ENCODE measurements around the gene CEP112. TPM values are rescaled to one million over a fixed set of nuclear protein-coding genes. Genes with fewer than 3 reads are reported as not detected.

The CEP112 gene
- total and polyA plus RNA-seq, 9 of the 15 experiments (the other 6 are each of a cell fraction or from before 2014, with no cell fraction given) = 0.84 TPM; not detected in 8

DNA sequence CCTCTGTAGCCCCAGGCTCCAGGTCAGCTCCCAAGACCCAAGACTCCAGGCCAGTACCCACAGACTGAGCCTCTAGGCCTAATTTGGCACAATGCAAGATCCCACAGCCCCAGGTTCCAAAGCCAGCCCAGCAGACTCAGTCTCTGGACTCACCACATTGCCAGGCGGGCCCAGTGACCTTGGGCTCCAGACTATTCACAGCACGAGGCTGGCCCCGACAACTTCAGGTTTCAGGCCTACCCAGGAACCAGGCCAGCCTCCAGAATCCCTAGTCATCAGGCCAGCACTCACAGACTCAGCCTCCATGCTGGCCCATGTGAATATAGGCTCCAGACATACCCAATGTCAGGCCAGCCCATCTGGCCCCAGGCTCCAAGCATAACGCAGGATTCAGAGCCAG is 103.8 kb downstream of the CEP112 start:
- intact Hi-C loops (cut with micrococcal nuclease) (no loop called here), in situ Hi-C loops (cut with MboI) (no loop called here)
- 0% methylated on average over 4 of the region's 4 CpGs for WGBS (ENCODE audit: insufficient coverage, low coverage, missing lambda C conversion rate)
- Histone ChIP-seq H4K20me1 (replicated peaks; ENCODE audit: control insufficient read depth, insufficient read depth, low read length) (no peaks in the 10 kb centered on the region), H2AFZ (ENCODE audit: low read depth, low read length) (no peak overlapping the region), H3K4me2 (ENCODE audit: insufficient read depth, low read length) (no peak overlapping the region), H3K36me3 (ENCODE audit: control insufficient read depth, insufficient read depth, low read length) (no peaks in the 10 kb centered on the region), H3K9me1 (ENCODE audit: control insufficient read depth, insufficient read depth, low read length) (no peaks in the 10 kb centered on the region), H3K4me1 (replicated peaks in 1 of 2; ENCODE audit: control insufficient read depth in 2 of 2, insufficient read depth in 2 of 2, low read length in 2 of 2) (no peaks in the 10 kb centered on the region), H3K9me3 (replicated peaks; ENCODE audit: control insufficient read depth, insufficient read depth, low read depth, low read length) (no peaks in the 10 kb centered on the region), H3K27ac (ENCODE audit: extremely low read depth, low read depth, low read length) (no peak overlapping the region), H3K79me2 (ENCODE audit: control insufficient read depth, insufficient read depth, low read length) (no peaks in the 10 kb centered on the region), H3K4me3 (no peak overlapping the region), H3K27me3 (ENCODE audit: control insufficient read depth in 2 of 2, insufficient read depth in 2 of 2, low read length in 2 of 2) (no peaks in the 10 kb centered on the region), H3K9ac (ENCODE audit: insufficient read depth in 1 of 2, low read depth in 2 of 2, low read length in 2 of 2) (no peak overlapping the region)
- ChIA-PET POLR2A (interaction anchor here (0.6 kb wide), 1 partner anchor 110 kb away, joined by 4 read pairs; no protein-coding TSS in a partner anchor), CTCF (ENCODE audit: low intra/inter-chr PET ratio) (no interaction called here)
- TF ChIP-seq SPI1 (IDR thresholded peaks at IDR 0.05; ENCODE audit: borderline replicate concordance, low read depth, low read length) (no peak), CAMTA2 (CRISPR knock-in tag; conservative IDR thresholded peaks at IDR 0.05) (no peak), ESRRB (CRISPR knock-in tag; IDR thresholded peaks at IDR 0.05; ENCODE audit: borderline replicate concordance) (no peak), ELF4 (CRISPR knock-in tag; IDR thresholded peaks at IDR 0.05) (no peak)
- no TSS peak for BruUV-seq (replicated peaks)
- no peak for DNase-seq (ENCODE audit: extremely low read depth in 1 of 4, low spot score in 3 of 4)
- no peak for ATAC-seq
- FAIRE-seq = no peak

DNA sequence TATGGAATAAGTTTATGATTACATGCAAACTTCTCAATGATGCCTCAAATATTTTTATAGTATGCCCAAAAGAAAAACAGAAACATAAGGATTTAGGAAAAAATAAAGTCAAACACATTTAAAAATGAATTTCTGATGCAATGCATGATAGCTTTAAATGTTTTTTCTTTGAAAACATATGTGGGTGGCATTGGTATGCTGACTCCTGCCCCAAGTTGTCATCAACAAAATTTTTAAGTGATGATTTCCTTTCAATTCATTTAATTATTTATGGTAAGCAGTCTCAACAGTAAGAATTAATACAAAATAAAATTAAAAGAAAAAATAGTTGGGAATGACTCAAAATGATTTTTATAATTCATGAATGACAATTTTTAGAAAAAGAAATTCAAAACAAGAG is 104.9 kb downstream of the CEP112 start:
- TF ChIP-seq BDP1 (IDR thresholded peaks at IDR 0.05; ENCODE audit: insufficient read depth, insufficient read length) (no peak), ZFP1 (CRISPR knock-in tag; IDR thresholded peaks at IDR 0.05) (no peak), TARDBP (IDR thresholded peaks at IDR 0.05) (no peak), FIP1L1 (IDR thresholded peaks at IDR 0.05; ENCODE audit: low read depth, low read length, poor library complexity, severe bottlenecking) (no peak), BRD9 (IDR thresholded peaks at IDR 0.05; ENCODE audit: low read depth, partially characterized antibody) (no peak), TAF15 (IDR thresholded peaks at IDR 0.05; ENCODE audit: low read depth, low read length) (no peak)
- TF ChIP-seq, protein P1, sequence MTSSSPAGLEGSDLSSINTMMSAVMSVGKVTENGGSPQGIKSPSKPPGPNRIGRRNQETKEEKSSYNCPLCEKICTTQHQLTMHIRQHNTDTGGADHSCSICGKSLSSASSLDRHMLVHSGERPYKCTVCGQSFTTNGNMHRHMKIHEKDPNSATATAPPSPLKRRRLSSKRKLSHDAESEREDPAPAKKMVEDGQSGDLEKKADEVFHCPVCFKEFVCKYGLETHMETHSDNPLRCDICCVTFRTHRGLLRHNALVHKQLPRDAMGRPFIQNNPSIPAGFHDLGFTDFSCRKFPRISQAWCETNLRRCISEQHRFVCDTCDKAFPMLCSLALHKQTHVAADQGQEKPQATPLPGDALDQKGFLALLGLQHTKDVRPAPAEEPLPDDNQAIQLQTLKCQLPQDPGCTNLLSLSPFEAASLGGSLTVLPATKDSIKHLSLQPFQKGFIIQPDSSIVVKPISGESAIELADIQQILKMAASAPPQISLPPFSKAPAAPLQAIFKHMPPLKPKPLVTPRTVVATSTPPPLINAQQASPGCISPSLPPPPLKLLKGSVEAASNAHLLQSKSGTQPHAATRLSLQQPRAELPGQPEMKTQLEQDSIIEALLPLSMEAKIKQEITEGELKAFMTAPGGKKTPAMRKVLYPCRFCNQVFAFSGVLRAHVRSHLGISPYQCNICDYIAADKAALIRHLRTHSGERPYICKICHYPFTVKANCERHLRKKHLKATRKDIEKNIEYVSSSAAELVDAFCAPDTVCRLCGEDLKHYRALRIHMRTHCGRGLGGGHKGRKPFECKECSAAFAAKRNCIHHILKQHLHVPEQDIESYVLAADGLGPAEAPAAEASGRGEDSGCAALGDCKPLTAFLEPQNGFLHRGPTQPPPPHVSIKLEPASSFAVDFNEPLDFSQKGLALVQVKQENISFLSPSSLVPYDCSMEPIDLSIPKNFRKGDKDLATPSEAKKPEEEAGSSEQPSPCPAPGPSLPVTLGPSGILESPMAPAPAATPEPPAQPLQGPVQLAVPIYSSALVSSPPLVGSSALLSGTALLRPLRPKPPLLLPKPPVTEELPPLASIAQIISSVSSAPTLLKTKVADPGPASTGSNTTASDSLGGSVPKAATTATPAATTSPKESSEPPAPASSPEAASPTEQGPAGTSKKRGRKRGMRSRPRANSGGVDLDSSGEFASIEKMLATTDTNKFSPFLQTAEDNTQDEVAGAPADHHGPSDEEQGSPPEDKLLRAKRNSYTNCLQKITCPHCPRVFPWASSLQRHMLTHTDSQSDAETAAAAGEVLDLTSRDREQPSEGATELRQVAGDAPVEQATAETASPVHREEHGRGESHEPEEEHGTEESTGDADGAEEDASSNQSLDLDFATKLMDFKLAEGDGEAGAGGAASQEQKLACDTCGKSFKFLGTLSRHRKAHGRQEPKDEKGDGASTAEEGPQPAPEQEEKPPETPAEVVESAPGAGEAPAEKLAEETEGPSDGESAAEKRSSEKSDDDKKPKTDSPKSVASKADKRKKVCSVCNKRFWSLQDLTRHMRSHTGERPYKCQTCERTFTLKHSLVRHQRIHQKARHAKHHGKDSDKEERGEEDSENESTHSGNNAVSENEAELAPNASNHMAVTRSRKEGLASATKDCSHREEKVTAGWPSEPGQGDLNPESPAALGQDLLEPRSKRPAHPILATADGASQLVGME (CRISPR knock-in tag; IDR thresholded peaks at IDR 0.05) = no peak
- H3K27ac ChIP-seq (ENCODE audit: extremely low read depth, low read depth, low read length) = no peak overlapping the region
- H3K4me1 ChIP-seq (replicated peaks in 1 of 2; ENCODE audit: control insufficient read depth in 2 of 2, insufficient read depth in 2 of 2, low read length in 2 of 2) = no peaks in the 10 kb centered on the region
- no peaks in the 10 kb centered on the region for H3K9me3 ChIP-seq (replicated peaks; ENCODE audit: control insufficient read depth, insufficient read depth, low read depth, low read length)
- no peak overlapping the region for H2AFZ ChIP-seq (ENCODE audit: low read depth, low read length)
- H3K27me3 ChIP-seq (ENCODE audit: control insufficient read depth in 2 of 2, insufficient read depth in 2 of 2, low read length in 2 of 2) = no peaks in the 10 kb centered on the region
- no peaks in the 10 kb centered on the region for H4K20me1 ChIP-seq (replicated peaks; ENCODE audit: control insufficient read depth, insufficient read depth, low read length)
- no peak for DNase-seq (ENCODE audit: extremely low read depth in 1 of 4, low spot score in 3 of 4)
- in situ Hi-C loops (cut with MboI) = no loop called here
- H3K9me1 ChIP-seq (ENCODE audit: control insufficient read depth, insufficient read depth, low read length) = no peaks in the 10 kb centered on the region
- no peak overlapping the region for H3K4me3 ChIP-seq
- ChIA-PET POLR2A (no interaction called here), CTCF (ENCODE audit: low intra/inter-chr PET ratio) (no interaction called here)
- H3K79me2 ChIP-seq (ENCODE audit: control insufficient read depth, insufficient read depth, low read length) = no peaks in the 10 kb centered on the region
- no peak overlapping the region for H3K9ac ChIP-seq (ENCODE audit: insufficient read depth in 1 of 2, low read depth in 2 of 2, low read length in 2 of 2)
- intact Hi-C loops (cut with micrococcal nuclease) = no loop called here
- no peak for ATAC-seq
- no peak overlapping the region for H3K4me2 ChIP-seq (ENCODE audit: insufficient read depth, low read length)
- no peaks in the 10 kb centered on the region for H3K36me3 ChIP-seq (ENCODE audit: control insufficient read depth, insufficient read depth, low read length)
- BruUV-seq (replicated peaks) = no TSS peak
- no peak for FAIRE-seq
